Measurements from ENCODE around the gene CPD.
"Not testable (repeated sequence)": the region's sequence is repeated elsewhere in the genome, so short reads cannot be mapped to it uniquely, and the experiment has no call there.

CPD gene

DNA sequence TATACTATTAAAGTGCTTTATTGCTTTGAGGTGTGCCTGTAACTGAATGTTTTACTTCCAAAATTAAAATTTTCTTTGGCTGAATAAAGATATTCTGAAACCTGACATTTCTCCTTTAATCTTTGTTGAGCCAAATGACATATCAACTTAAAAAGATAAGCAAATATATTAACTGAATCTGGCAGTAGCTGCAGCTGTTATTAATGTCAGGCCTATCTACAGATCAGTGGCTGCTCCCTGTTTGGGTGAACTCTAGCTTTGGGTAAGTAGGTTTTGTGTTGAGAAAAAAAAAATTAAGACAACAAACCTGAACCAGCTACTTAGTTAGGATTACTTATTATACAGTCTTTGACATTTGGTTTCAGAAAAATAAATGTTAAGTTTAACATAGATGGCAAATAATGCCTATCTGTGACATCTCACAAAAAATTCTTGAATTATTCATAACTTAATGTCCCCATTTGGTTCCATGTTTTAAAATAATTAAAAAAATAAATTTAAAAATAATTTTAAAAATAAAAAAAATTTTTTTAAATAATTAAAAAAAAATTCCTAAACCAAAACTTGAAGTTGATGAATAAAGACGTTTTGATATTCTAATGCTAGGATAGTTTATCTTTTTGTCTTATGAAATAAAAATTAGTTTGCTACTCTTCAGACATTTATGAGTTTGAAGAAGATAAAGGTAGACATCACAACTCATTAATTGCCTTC lies 19.8 kb downstream of the CPD start:
- H3K27ac ChIP-seq (ENCODE audit: low read length), result no peak overlapping the region
- no peak for DNase-seq (ENCODE audit: low read depth, low spot score)
- H3K36me3 ChIP-seq (ENCODE audit: control insufficient read depth, insufficient read depth, low read length), result no peaks in the 10 kb centered on the region
- no CpG with 5 or more reads among the region's 1 CpG for WGBS (ENCODE audit: insufficient coverage, insufficient read length)
- no peaks in the 10 kb centered on the region for H3K9me3 ChIP-seq (ENCODE audit: control insufficient read depth, insufficient read depth, low read length)
- no peaks in the 10 kb centered on the region for H3K27me3 ChIP-seq (ENCODE audit: control insufficient read depth, insufficient read depth, low read length)
- H3K4me3 ChIP-seq (ENCODE audit: low read length), result no peak overlapping the region
- H3K4me1 ChIP-seq (ENCODE audit: control insufficient read depth, insufficient read depth, low read length), result no peaks in the 10 kb centered on the region

DNA sequence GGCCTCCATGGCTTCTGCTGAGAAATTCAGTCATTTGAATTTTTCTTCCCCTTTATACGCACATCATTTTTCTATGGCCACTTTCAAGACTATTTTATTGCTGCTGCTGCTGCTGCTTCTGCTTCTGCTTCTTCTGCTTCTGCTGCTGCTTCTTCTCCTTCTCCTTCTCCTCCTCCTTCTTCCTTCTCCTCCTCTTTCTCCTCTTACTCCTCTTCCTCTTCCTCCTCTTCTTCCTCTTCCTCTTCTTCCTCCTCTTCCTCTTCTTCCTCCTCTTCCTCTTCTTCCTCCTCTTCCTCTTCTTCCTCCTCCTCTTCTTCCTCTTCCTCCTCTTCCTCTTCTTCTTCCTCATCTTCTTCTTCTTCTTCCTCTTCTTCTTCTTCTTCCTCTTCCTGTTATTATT lies 22.4 kb downstream of the CPD start:
- no CpG with 5 or more reads among the region's 1 CpG for WGBS (ENCODE audit: insufficient coverage, insufficient read length)

DNA sequence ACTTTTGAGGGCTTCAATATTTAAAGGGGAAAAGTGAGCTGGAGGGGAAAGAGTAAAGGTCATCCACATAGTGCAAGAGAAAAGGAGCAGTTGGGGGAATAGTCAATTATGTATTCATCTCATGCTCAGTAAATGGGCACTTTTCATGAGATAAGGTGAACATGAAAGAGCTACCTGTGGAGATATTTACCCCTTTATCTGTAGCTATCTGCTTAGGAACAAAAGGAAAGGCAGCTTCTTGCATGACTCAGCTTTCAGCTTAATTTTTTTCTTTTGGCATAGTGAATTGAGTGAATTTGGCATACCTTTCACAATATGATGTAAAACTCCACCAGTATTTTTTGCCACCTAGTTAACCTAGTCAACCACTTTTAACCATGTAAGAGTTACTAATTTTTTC lies 26.4 kb downstream of the CPD start:
- Histone ChIP-seq H3K9me3 (ENCODE audit: control insufficient read depth, insufficient read depth, low read length) (no peaks in the 10 kb centered on the region), H3K36me3 (ENCODE audit: control insufficient read depth, insufficient read depth, low read length) (no peaks in the 10 kb centered on the region), H3K27me3 (ENCODE audit: control insufficient read depth, insufficient read depth, low read length) (no peaks in the 10 kb centered on the region), H3K4me1 (ENCODE audit: control insufficient read depth, insufficient read depth, low read length) (no peaks in the 10 kb centered on the region), H3K27ac (ENCODE audit: low read length) (no peak overlapping the region), H3K4me3 (ENCODE audit: low read length) (no peak overlapping the region)
- no peak for DNase-seq (ENCODE audit: low read depth, low spot score)

More for the DNA sequence above, 22.4 kb downstream of the CPD start:
- Histone ChIP-seq H3K36me3 (ENCODE audit: control insufficient read depth, insufficient read depth, low read length) (no peaks in the 10 kb centered on the region), H3K27ac (ENCODE audit: low read length) (no peak overlapping the region), H3K4me1 (ENCODE audit: control insufficient read depth, insufficient read depth, low read length) (no peaks in the 10 kb centered on the region), H3K9me3 (ENCODE audit: control insufficient read depth, insufficient read depth, low read length) (no peaks in the 10 kb centered on the region), H3K4me3 (ENCODE audit: low read length) (no peak overlapping the region), H3K27me3 (ENCODE audit: control insufficient read depth, insufficient read depth, low read length) (no peaks in the 10 kb centered on the region)
- no peak for DNase-seq (ENCODE audit: low read depth, low spot score)

DNA sequence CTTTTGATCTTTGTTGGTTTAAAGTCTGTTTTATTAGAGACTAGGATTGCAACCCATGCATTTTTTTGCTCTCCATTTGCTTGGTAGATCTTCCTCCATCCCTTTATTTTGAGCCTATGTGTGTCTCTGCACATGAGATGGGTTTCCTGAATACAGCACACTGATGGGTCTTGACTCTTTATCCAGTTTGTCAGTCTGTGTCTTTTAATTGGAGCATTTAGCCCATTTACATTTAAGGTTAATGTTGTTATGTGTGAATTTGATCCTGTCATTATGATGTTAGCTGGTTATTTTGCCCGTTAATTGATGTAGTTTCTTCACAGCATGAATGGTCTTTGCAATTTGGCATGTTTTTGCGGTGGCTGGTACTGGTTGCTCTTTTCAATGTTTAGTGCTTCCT lies 31.9 kb downstream of the CPD start:
- DNase-seq (ENCODE audit: low read depth, low spot score); H3K27me3 ChIP-seq (ENCODE audit: control insufficient read depth, insufficient read depth, low read length); H3K4me3 ChIP-seq (ENCODE audit: low read length); H3K4me1 ChIP-seq (ENCODE audit: control insufficient read depth, insufficient read depth, low read length); H3K27ac ChIP-seq (ENCODE audit: low read length); H3K9me3 ChIP-seq (ENCODE audit: control insufficient read depth, insufficient read depth, low read length); H3K36me3 ChIP-seq (ENCODE audit: control insufficient read depth, insufficient read depth, low read length): not testable (repeated sequence)
- WGBS (ENCODE audit: insufficient coverage, insufficient read length), result no CpG with 5 or more reads among the region's 2 CpGs

DNA sequence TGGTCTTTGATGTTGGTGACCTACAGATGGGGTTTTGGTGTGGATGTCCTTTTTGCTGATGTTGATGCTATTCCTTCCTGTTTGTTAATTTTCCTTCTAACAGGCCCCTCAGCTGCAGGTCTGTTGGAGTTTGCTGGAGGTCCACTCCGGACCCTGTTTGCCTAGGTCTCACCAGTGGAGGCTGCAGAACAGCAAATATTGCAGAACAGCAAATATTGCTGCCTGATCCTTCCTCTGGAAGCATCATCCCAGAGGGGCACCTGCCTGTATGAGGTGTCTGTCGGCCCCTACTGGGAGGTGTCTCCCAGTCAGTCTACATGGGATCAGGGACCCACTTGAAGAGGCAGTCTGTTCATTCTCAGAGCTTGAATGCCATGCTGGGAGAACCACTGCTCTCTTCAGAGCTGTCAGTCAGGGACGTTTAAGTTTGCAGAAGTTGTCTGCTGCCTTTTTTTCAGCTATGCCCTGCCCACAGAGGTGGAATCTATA lies 33.3 kb downstream of the CPD start:
- DNase-seq (ENCODE audit: low read depth, low spot score); H3K27me3 ChIP-seq (ENCODE audit: control insufficient read depth, insufficient read depth, low read length); H3K4me3 ChIP-seq (ENCODE audit: low read length); H3K36me3 ChIP-seq (ENCODE audit: control insufficient read depth, insufficient read depth, low read length); H3K4me1 ChIP-seq (ENCODE audit: control insufficient read depth, insufficient read depth, low read length); H3K9me3 ChIP-seq (ENCODE audit: control insufficient read depth, insufficient read depth, low read length); H3K27ac ChIP-seq (ENCODE audit: low read length): not testable (repeated sequence)
- WGBS (ENCODE audit: insufficient coverage, insufficient read length), result no CpG with 5 or more reads among the region's 3 CpGs

DNA sequence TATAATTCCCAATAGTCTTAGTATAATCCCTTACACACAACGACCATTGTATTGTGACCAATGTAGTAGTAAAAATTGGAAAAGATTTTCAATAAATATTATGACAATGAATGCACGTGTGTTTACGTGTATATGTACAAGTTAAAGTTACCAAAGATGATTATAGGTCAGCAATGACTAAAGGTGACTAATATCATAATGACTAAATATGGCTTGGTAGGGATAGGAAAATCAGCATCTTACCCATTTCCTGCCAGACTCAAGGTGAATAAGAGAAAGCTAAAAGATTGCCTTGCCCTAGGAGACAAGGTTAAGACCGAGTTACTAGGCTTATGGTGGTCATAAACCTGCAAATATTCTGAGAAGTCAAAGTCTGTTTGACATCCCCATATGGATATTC lies 34.4 kb downstream of the CPD start:
- WGBS (ENCODE audit: insufficient coverage, insufficient read length), result no CpG with 5 or more reads among the region's 4 CpGs
- Histone ChIP-seq H3K36me3 (ENCODE audit: control insufficient read depth, insufficient read depth, low read length) (no peaks in the 10 kb centered on the region), H3K9me3 (ENCODE audit: control insufficient read depth, insufficient read depth, low read length) (no peaks in the 10 kb centered on the region), H3K4me3 (ENCODE audit: low read length) (no peak overlapping the region), H3K4me1 (ENCODE audit: control insufficient read depth, insufficient read depth, low read length) (no peaks in the 10 kb centered on the region), H3K27ac (ENCODE audit: low read length) (no peak overlapping the region), H3K27me3 (ENCODE audit: control insufficient read depth, insufficient read depth, low read length) (no peaks in the 10 kb centered on the region)
- no peak for DNase-seq (ENCODE audit: low read depth, low spot score)

DNA sequence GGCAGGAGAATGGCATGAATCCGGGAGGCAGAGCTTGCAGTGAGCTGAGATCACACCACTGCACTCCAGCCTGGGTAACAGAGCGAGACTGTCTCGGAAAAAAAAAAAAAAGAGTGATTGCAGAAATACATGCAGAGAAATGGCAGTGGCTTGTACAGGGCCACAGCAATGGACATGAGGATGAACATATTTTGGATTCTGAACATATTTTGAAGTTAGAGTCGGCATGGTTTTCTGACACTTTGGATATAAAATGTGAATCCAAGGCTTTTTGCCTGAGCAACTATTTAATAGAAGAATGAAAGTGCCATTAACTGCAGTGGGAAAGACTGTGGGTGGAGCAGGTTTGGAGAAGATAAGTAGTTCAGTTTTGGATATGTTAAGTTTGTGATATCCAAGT lies 35.8 kb downstream of the CPD start:
- no peaks in the 10 kb centered on the region for H3K9me3 ChIP-seq (ENCODE audit: control insufficient read depth, insufficient read depth, low read length)
- H3K36me3 ChIP-seq (ENCODE audit: control insufficient read depth, insufficient read depth, low read length), result no peaks in the 10 kb centered on the region
- no peak overlapping the region for H3K27ac ChIP-seq (ENCODE audit: low read length)
- H3K4me1 ChIP-seq (ENCODE audit: control insufficient read depth, insufficient read depth, low read length), result no peaks in the 10 kb centered on the region
- WGBS (ENCODE audit: insufficient coverage, insufficient read length), result no CpG with 5 or more reads among the region's 4 CpGs
- no peak for DNase-seq (ENCODE audit: low read depth, low spot score)
- H3K4me3 ChIP-seq (ENCODE audit: low read length), result no peak overlapping the region
- H3K27me3 ChIP-seq (ENCODE audit: control insufficient read depth, insufficient read depth, low read length), result no peaks in the 10 kb centered on the region

DNA sequence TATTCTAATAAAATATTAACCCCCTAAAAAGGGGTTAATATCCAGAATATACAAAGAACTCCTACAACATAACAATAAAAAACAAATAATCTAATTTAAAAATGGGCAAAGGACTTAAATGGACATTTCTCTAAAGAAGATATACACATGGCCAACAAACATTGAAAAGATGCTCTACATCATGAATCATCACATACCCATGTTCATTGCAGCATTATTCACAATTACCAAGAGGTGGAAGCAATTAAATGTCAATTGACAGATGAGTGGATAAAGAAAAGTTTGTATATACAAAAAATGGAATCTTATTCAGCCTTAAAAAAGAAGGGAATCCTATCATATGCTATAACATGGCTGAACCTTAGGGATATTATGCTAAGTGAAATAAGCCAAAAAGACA lies 36.8 kb downstream of the CPD start:
- H3K27ac ChIP-seq (ENCODE audit: low read length), result no peak overlapping the region
- no peak for DNase-seq (ENCODE audit: low read depth, low spot score)
- H3K27me3 ChIP-seq (ENCODE audit: control insufficient read depth, insufficient read depth, low read length), result no peaks in the 10 kb centered on the region

DNA sequence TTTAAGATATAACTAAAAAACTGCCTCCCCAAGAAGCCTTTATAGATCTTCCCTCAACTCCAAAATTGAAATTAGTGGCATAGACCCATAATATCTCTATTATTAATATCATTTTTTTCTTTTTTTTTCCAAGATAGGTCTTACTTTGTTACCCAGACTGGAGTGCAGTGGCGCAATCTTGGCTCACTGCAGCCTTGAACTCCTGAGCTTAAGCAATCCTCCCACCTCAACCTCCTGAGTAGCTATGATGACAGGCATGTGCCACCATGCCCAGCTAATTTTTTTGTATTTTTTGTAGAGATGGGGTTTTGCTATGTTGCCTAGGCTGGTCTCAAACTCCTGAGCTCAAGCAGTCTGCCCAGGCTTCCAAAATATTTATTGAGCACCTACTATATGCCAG lies 39.3 kb downstream of the CPD start:
- not testable (repeated sequence) for DNase-seq (ENCODE audit: low read depth, low spot score); H3K36me3 ChIP-seq (ENCODE audit: control insufficient read depth, insufficient read depth, low read length); H3K9me3 ChIP-seq (ENCODE audit: control insufficient read depth, insufficient read depth, low read length); H3K4me1 ChIP-seq (ENCODE audit: control insufficient read depth, insufficient read depth, low read length); H3K27ac ChIP-seq (ENCODE audit: low read length); H3K27me3 ChIP-seq (ENCODE audit: control insufficient read depth, insufficient read depth, low read length); H3K4me3 ChIP-seq (ENCODE audit: low read length)
- WGBS (ENCODE audit: insufficient coverage, insufficient read length), result no CpG with 5 or more reads among the region's 1 CpG

More for the DNA sequence above, 36.8 kb downstream of the CPD start:
- Histone ChIP-seq H3K36me3 (ENCODE audit: control insufficient read depth, insufficient read depth, low read length) (no peaks in the 10 kb centered on the region), H3K4me3 (ENCODE audit: low read length) (no peak overlapping the region), H3K4me1 (ENCODE audit: control insufficient read depth, insufficient read depth, low read length) (no peaks in the 10 kb centered on the region), H3K9me3 (ENCODE audit: control insufficient read depth, insufficient read depth, low read length) (no peaks in the 10 kb centered on the region)

DNA sequence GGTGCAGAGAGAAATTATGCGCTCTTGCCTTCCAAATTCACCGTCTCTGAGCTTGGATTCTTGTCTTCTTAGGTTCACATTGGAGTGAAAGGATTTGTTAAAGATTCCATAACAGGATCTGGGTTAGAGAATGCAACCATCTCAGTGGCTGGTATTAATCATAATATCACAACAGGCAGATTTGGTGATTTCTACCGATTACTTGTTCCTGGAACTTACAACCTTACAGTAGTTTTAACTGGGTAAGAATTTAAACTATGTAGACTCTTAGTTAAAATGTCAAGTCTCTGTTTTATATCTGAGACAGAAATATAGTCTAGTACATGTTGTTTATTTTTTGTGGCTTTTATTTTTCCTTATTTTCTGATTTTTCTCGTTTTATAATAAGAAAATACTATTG lies 42.9 kb downstream of the CPD start:
- Histone ChIP-seq H3K4me3 (ENCODE audit: low read length) (no peak overlapping the region), H3K4me1 (ENCODE audit: control insufficient read depth, insufficient read depth, low read length) (peaks cover 2% of the 10 kb centered on the region; the same call in 1 of the 2 replicates), H3K9me3 (ENCODE audit: control insufficient read depth, insufficient read depth, low read length) (no peaks in the 10 kb centered on the region), H3K36me3 (ENCODE audit: control insufficient read depth, insufficient read depth, low read length) (no peaks in the 10 kb centered on the region), H3K27me3 (ENCODE audit: control insufficient read depth, insufficient read depth, low read length) (no peaks in the 10 kb centered on the region), H3K27ac (ENCODE audit: low read length) (no peak overlapping the region)
- no CpG with 5 or more reads among the region's 4 CpGs for WGBS (ENCODE audit: insufficient coverage, insufficient read length)
- DNase-seq (ENCODE audit: low read depth, low spot score), result no peak

DNA sequence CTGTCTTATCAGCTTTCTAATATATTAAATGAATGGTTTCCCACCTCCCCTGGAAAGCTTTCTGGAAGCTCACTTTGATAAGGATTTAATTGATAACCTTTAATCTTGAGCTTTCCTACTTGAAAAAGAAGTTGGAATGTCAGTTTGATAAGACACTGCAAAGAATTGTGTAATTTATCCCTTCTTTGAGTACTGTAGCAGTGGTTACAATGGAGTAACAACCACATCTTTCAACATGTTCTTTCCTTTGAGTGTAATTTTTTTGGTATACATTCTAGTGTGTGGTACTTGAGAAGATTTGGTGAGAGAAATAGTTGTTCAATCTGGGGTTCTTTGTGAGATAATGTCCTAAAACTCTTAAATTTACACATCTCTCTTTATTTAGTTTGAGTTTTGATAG lies 43.4 kb downstream of the CPD start:
- DNase-seq (ENCODE audit: low read depth, low spot score), result no peak
- Histone ChIP-seq H3K9me3 (ENCODE audit: control insufficient read depth, insufficient read depth, low read length) (no peaks in the 10 kb centered on the region), H3K36me3 (ENCODE audit: control insufficient read depth, insufficient read depth, low read length) (no peaks in the 10 kb centered on the region), H3K4me1 (ENCODE audit: control insufficient read depth, insufficient read depth, low read length) (peaks cover 2% of the 10 kb centered on the region; the same call in 1 of the 2 replicates), H3K27ac (ENCODE audit: low read length) (no peak overlapping the region), H3K27me3 (ENCODE audit: control insufficient read depth, insufficient read depth, low read length) (no peaks in the 10 kb centered on the region), H3K4me3 (ENCODE audit: low read length) (no peak overlapping the region)

Data from iPS DF 6.9 (cell line).